PC-3 (cell line): ENCODE measurements around the gene LCNL1. TPM values are rescaled to one million over a fixed set of nuclear protein-coding genes. Genes with fewer than 3 reads are reported as not detected.

Experiments
- ATAC-seq: fragments of 200-7000 bp; cut with Tn5 transposase; 2 replicates; pipeline ENCODE4 v1.9.1; 2020; ENCODE audit warnings: mild to moderate bottlenecking, moderate library complexity
- BruUV-seq: library from RNA; stranded (reverse); fragments of 400-500 nt; replicated peaks from 2 replicates; lab custom pipeline; 2021; lab: Mats Ljungman, UMichigan
- CTCF ChIA-PET: fragments of 300-600 bp; sonication (Branson Sonifier 250); formaldehyde crosslinking; loops from one replicate; lab custom pipeline; 2022; ENCODE audit warnings: antibody characterized with exemption; lab: Charles Lee
- POLR2A ChIA-PET: fragments of 300-600 bp; sonication (Branson Sonifier 250); formaldehyde crosslinking; loops from one replicate; lab custom pipeline; 2022; ENCODE audit warnings: antibody characterized with exemption; ENCODE audit not compliant: unreplicated experiment; lab: Charles Lee
- DNase-seq: peaks from one replicate; pipeline ENCODE4 v3.0.0-alpha.2; 2015
- H2AFZ ChIP-seq: fragments of 300-600 bp; sonication (generic); 2 replicates; pipeline ENCODE4 v1.6.0; 2016; ENCODE audit warnings: antibody characterized with exemption, low read length
- H3F3A ChIP-seq: fragments of 300-600 bp; sonication (generic); one replicate; pipeline ENCODE4 v1.6.0; 2017; ENCODE audit warnings: antibody characterized with exemption, low read length, control low read depth, mild to moderate bottlenecking; ENCODE audit not compliant: unreplicated experiment
- H3K27ac ChIP-seq: fragments of 300-600 bp; sonication (generic); 2 replicates; pipeline ENCODE4 v1.5.1; 2016; ENCODE audit warnings: mild to moderate bottlenecking, low read length
- H3K27me3 ChIP-seq: fragments of 300-600 bp; sonication (generic); 2 replicates; pipeline ENCODE4 v1.6.1; 2016; ENCODE audit warnings: low read length, mixed read lengths
- H3K36me3 ChIP-seq: fragments of 300-600 bp; sonication (generic); 2 replicates; pipeline ENCODE4 v1.6.1; 2016; ENCODE audit warnings: low read depth, mixed run types, low read length, mixed read lengths
- H3K4me1 ChIP-seq: fragments of 300-600 bp; sonication (generic); 2 replicates; pipeline ENCODE4 v1.5.1; 2016; ENCODE audit warnings: low read length; ENCODE audit not compliant: insufficient read depth
- H3K4me2 ChIP-seq: fragments of 300-600 bp; sonication (generic); 2 replicates; pipeline ENCODE4 v1.6.0; 2016; ENCODE audit warnings: low read length
- H3K4me3 ChIP-seq: fragments of 300-600 bp; sonication (generic); 2 replicates; pipeline ENCODE4 v1.5.1; 2016; ENCODE audit warnings: mild to moderate bottlenecking, low read length, mixed read lengths
- H3K79me2 ChIP-seq: fragments of 300-600 bp; sonication (generic); 2 replicates; pipeline ENCODE4 v1.6.1; 2017; ENCODE audit warnings: low read length, mixed read lengths
- H3K9ac ChIP-seq: fragments of 300-600 bp; sonication (generic); 2 replicates; pipeline ENCODE4 v1.6.0; 2016; ENCODE audit warnings: mild to moderate bottlenecking, low read length
- H3K9me2 ChIP-seq: fragments of 300-600 bp; sonication (generic); replicated peaks from 2 replicates; pipeline ENCODE4 v1.6.1; 2016; ENCODE audit warnings: mixed run types, low read length, mixed read lengths
- H3K9me3 ChIP-seq: fragments of 300-600 bp; sonication (generic); 2 replicates; pipeline ENCODE4 v1.6.1; 2016; ENCODE audit warnings: low read length, mixed read lengths
- H4K20me1 ChIP-seq: fragments of 300-600 bp; sonication (generic); 2 replicates; pipeline ENCODE4 v1.6.1; 2016; ENCODE audit warnings: low read length, mixed read lengths
- CTCF ChIP-seq: fragments of 300-600 bp; sonication (generic); conservative IDR thresholded peaks from 2 replicates; pipeline ENCODE4 v1.5.1; 2017; ENCODE audit warnings: antibody characterized with exemption, low read depth, mild to moderate bottlenecking, low read length
- EZH2 ChIP-seq: fragments of 300-600 bp; sonication (generic); IDR thresholded peaks from one replicate; pipeline ENCODE4 v1.6.1; 2017; ENCODE audit warnings: antibody characterized with exemption, mild to moderate bottlenecking, low read length; ENCODE audit not compliant: unreplicated experiment
- EZH2phosphoT487 ChIP-seq: fragments of 300-600 bp; sonication (generic); IDR thresholded peaks from 2 replicates; pipeline ENCODE4 v1.6.1; 2018; ENCODE audit warnings: mild to moderate bottlenecking, antibody characterized with exemption, low read length, borderline replicate concordance
- intact Hi-C: fragments of 100-400 bp; cut with micrococcal nuclease; formaldehyde crosslinking; loops from 2 replicates; pipeline ENCODE4 v1.9.0; 2023
- total RNA-seq: library from RNA; depleted of rRNA; stranded (reverse); fragments of >200 nt; gene quantifications from 2 replicates; pipeline ENCODE4 v1.2.3, GENCODE V29; 2014

Gene LCNL1
- total RNA-seq, 1 experiment from 2014 or later = not detected

GRCh38 chr9:136936645-136937170, 46.1 kb upstream of the LCNL1 start:
- no TSS peak for BruUV-seq
- intact Hi-C loops = no loop called here
- Histone ChIP-seq H3K9me3 (no peaks in the 10 kb centered on the region), H3K36me3 (no peaks in the 10 kb centered on the region; the same call in 1 of the 2 replicates), H3F3A (no peaks in the 10 kb centered on the region), H3K9me2 (no peaks in the 10 kb centered on the region), H3K27me3 (no peaks in the 10 kb centered on the region), H2AFZ (no peak overlapping the region), H3K27ac (no peak overlapping the region), H3K4me1 (no peaks in the 10 kb centered on the region), H3K9ac (no peak overlapping the region), H3K4me3 (no peak overlapping the region), H3K4me2 (no peak overlapping the region), H3K79me2 (peaks cover under 1% of the 10 kb centered on the region; the same call in 1 of the 2 replicates), H4K20me1 (no peaks in the 10 kb centered on the region)
- ChIA-PET POLR2A (no interaction called here), CTCF (interaction anchor here (0.6 kb wide), 1 partner anchor 37 kb away, joined by 3 read pairs; no protein-coding TSS in a partner anchor)
- DNase-seq (no peak), ATAC-seq (no peak)
- TF ChIP-seq EZH2phosphoT487 (no peak), EZH2 (no peak), CTCF (no peak)

GRCh38 chr9:136937186-136938001, 45.4 kb upstream of the LCNL1 start:
- BruUV-seq = no TSS peak
- no peaks in the 10 kb centered on the region for H3F3A ChIP-seq
- no peak overlapping the region for H3K4me2 ChIP-seq
- H3K4me1 ChIP-seq = no peaks in the 10 kb centered on the region
- no peak for TF ChIP-seq CTCF
- no peak for TF ChIP-seq EZH2
- no peak for TF ChIP-seq EZH2phosphoT487
- no peak for DNase-seq
- intact Hi-C loops = no loop called here
- no peak overlapping the region for H2AFZ ChIP-seq
- POLR2A ChIA-PET = no interaction called here
- H3K4me3 ChIP-seq = no peak overlapping the region
- no peaks in the 10 kb centered on the region for H4K20me1 ChIP-seq
- CTCF ChIA-PET = interaction anchor here (0.6 kb wide), 1 partner anchor 36 kb away, joined by 3 read pairs; no protein-coding TSS in a partner anchor
- no peaks in the 10 kb centered on the region; the same call in 1 of the 2 replicates for H3K36me3 ChIP-seq
- H3K9me3 ChIP-seq = no peaks in the 10 kb centered on the region
- H3K9ac ChIP-seq = no peak overlapping the region
- H3K9me2 ChIP-seq = no peaks in the 10 kb centered on the region
- H3K79me2 ChIP-seq = peaks cover 8% of the 10 kb centered on the region
- H3K27me3 ChIP-seq = no peaks in the 10 kb centered on the region
- no peak overlapping the region for H3K27ac ChIP-seq
- no peak for ATAC-seq
